ENCODE data around the gene TNS1.

TNS1 gene

GRCh38 chr2:218027426-218028188 is 24.8 kb upstream of the TNS1 start:
- Histone ChIP-seq H3K27ac (ENCODE audit: low read length) (no peak overlapping the region), H4K20me1 (ENCODE audit: insufficient read depth, low read length) (no peaks in the 10 kb centered on the region), H3K4me1 (ENCODE audit: low read length) (no peaks in the 10 kb centered on the region), H3K9me3 (replicated peaks; ENCODE audit: insufficient read depth, low read length) (no peaks in the 10 kb centered on the region), H3K36me3 (replicated peaks; ENCODE audit: insufficient read depth, low read length) (no peaks in the 10 kb centered on the region), H3F3A (ENCODE audit: insufficient read depth, low read length) (no peaks in the 10 kb centered on the region), H3K27me3 (replicated peaks; ENCODE audit: insufficient read depth, low read length) (no peaks in the 10 kb centered on the region), H3K9me2 (replicated peaks; ENCODE audit: insufficient read depth, low read length) (no peaks in the 10 kb centered on the region), H3K4me2 (ENCODE audit: low read depth, low read length) (no peak overlapping the region), H3K9ac (ENCODE audit: low read length) (no peak overlapping the region), H2AFZ (ENCODE audit: low read length) (no peak overlapping the region), H3K79me2 (ENCODE audit: low read length) (no peaks in the 10 kb centered on the region), H3K4me3 (ENCODE audit: low read length) (no peak overlapping the region)
- DNase-seq = no peak
- TF ChIP-seq EZH2 (optimal IDR thresholded peaks at IDR 0.05; ENCODE audit: low read depth, low read length) = no peak

GRCh38 chr2:218026676-218027425 is 24.1 kb upstream of the TNS1 start:
- no peak for TF ChIP-seq EZH2 (optimal IDR thresholded peaks at IDR 0.05; ENCODE audit: low read depth, low read length)

GRCh38 chr2:218026244-218026643 is 23.4 kb upstream of the TNS1 start:
- no peaks in the 10 kb centered on the region for H3K9me3 ChIP-seq (replicated peaks; ENCODE audit: insufficient read depth, low read length)
- H3K36me3 ChIP-seq (replicated peaks; ENCODE audit: insufficient read depth, low read length) = no peaks in the 10 kb centered on the region
- H3K4me3 ChIP-seq (ENCODE audit: low read length) = no peak overlapping the region
- TF ChIP-seq EZH2 (optimal IDR thresholded peaks at IDR 0.05; ENCODE audit: low read depth, low read length) = no peak
- no peak for TF ChIP-seq EZH2phosphoT487 (IDR thresholded peaks at IDR 0.05; ENCODE audit: low read length)
- no peak for TF ChIP-seq CTCF (IDR thresholded peaks at IDR 0.05; ENCODE audit: low read length)
- no peaks in the 10 kb centered on the region for H4K20me1 ChIP-seq (ENCODE audit: insufficient read depth, low read length)
- H3K27me3 ChIP-seq (replicated peaks; ENCODE audit: insufficient read depth, low read length) = no peaks in the 10 kb centered on the region
- H3K9me2 ChIP-seq (replicated peaks; ENCODE audit: insufficient read depth, low read length) = no peaks in the 10 kb centered on the region
- no peaks in the 10 kb centered on the region for H3K4me1 ChIP-seq (ENCODE audit: low read length)
- no peak overlapping the region for H3K9ac ChIP-seq (ENCODE audit: low read length)
- H3K79me2 ChIP-seq (ENCODE audit: low read length) = no peaks in the 10 kb centered on the region
- no peak overlapping the region for H3K27ac ChIP-seq (ENCODE audit: low read length)
- no peak overlapping the region for H3K4me2 ChIP-seq (ENCODE audit: low read depth, low read length)
- no peak for DNase-seq
- H2AFZ ChIP-seq (ENCODE audit: low read length) = no peak overlapping the region
- no peaks in the 10 kb centered on the region for H3F3A ChIP-seq (ENCODE audit: insufficient read depth, low read length)

More at GRCh38 chr2:218026676-218027425, 24.1 kb upstream of the TNS1 start:
- H3K4me3 ChIP-seq (ENCODE audit: low read length) = no peak overlapping the region
- H3K27ac ChIP-seq (ENCODE audit: low read length) = no peak overlapping the region
- H3F3A ChIP-seq (ENCODE audit: insufficient read depth, low read length) = no peaks in the 10 kb centered on the region
- no peaks in the 10 kb centered on the region for H3K9me2 ChIP-seq (replicated peaks; ENCODE audit: insufficient read depth, low read length)
- DNase-seq = no peak
- H3K4me2 ChIP-seq (ENCODE audit: low read depth, low read length) = no peak overlapping the region
- no peak overlapping the region for H2AFZ ChIP-seq (ENCODE audit: low read length)
- H3K79me2 ChIP-seq (ENCODE audit: low read length) = no peaks in the 10 kb centered on the region
- no peaks in the 10 kb centered on the region for H3K27me3 ChIP-seq (replicated peaks; ENCODE audit: insufficient read depth, low read length)
- H3K4me1 ChIP-seq (ENCODE audit: low read length) = no peaks in the 10 kb centered on the region
- no peaks in the 10 kb centered on the region for H4K20me1 ChIP-seq (ENCODE audit: insufficient read depth, low read length)
- H3K9ac ChIP-seq (ENCODE audit: low read length) = no peak overlapping the region
- H3K9me3 ChIP-seq (replicated peaks; ENCODE audit: insufficient read depth, low read length) = no peaks in the 10 kb centered on the region
- no peaks in the 10 kb centered on the region for H3K36me3 ChIP-seq (replicated peaks; ENCODE audit: insufficient read depth, low read length)

GRCh38 chr2:218024871-218025270 is 22.1 kb upstream of the TNS1 start:
- no peak for DNase-seq
- Histone ChIP-seq H4K20me1 (ENCODE audit: insufficient read depth, low read length) (no peaks in the 10 kb centered on the region), H3K79me2 (ENCODE audit: low read length) (no peaks in the 10 kb centered on the region), H3K36me3 (replicated peaks; ENCODE audit: insufficient read depth, low read length) (no peaks in the 10 kb centered on the region), H3K27me3 (replicated peaks; ENCODE audit: insufficient read depth, low read length) (no peaks in the 10 kb centered on the region), H2AFZ (ENCODE audit: low read length) (no peak overlapping the region), H3K4me3 (ENCODE audit: low read length) (no peak overlapping the region), H3K9me3 (replicated peaks; ENCODE audit: insufficient read depth, low read length) (no peaks in the 10 kb centered on the region), H3K9ac (ENCODE audit: low read length) (no peak overlapping the region), H3K4me2 (ENCODE audit: low read depth, low read length) (no peak overlapping the region), H3K27ac (ENCODE audit: low read length) (no peak overlapping the region), H3K4me1 (ENCODE audit: low read length) (no peaks in the 10 kb centered on the region), H3F3A (ENCODE audit: insufficient read depth, low read length) (no peaks in the 10 kb centered on the region), H3K9me2 (replicated peaks; ENCODE audit: insufficient read depth, low read length) (no peaks in the 10 kb centered on the region)
- TF ChIP-seq CTCF (IDR thresholded peaks at IDR 0.05; ENCODE audit: low read length) = no peak
- TF ChIP-seq EZH2 (optimal IDR thresholded peaks at IDR 0.05; ENCODE audit: low read depth, low read length) = no peak
- no peak for TF ChIP-seq EZH2phosphoT487 (IDR thresholded peaks at IDR 0.05; ENCODE audit: low read length)

All from MM.1S (cell line).